H1 (cell line): ENCODE measurements around the gene FANCD2OS. TPM values are rescaled to one million over a fixed set of nuclear protein-coding genes. Genes with fewer than 3 reads are reported as not detected.

Experiments used
- CTCF ChIA-PET: fragments of 300-600 bp; sonication (Branson Sonifier 250); formaldehyde crosslinking; loops from one replicate; lab custom pipeline; 2021; ENCODE audit not compliant: partially characterized antibody; lab: Charles Lee
- POLR2A ChIA-PET: fragments of 300-600 bp; sonication (Branson Sonifier 250); formaldehyde crosslinking; loops from one replicate; lab custom pipeline; 2021; ENCODE audit warnings: inconsistent platforms; ENCODE audit not compliant: partially characterized antibody; lab: Charles Lee
- DNase-seq, 2 experiments: peaks; one replicate each; pipeline versions ENCODE4 v3.0.0 to v3.0.0-alpha.2; 2010 to 2022; ENCODE audit warnings: low spot score in 2 of 2, low read depth in 1 of 2, mixed read lengths in 1 of 2
- FAIRE-seq: peaks from 2 replicates; lab custom pipeline; 2011; peaks lifted over from hg19 to GRCh38; lab: Jason Lieb, UNC
- H2AFZ ChIP-seq: 2 replicates; pipeline ENCODE4 v1.8.1; 2012; ENCODE audit warnings: low read length, inconsistent platforms
- H2AK5ac ChIP-seq: 2 replicates; pipeline ENCODE4 v1.6.1; 2013; ENCODE audit warnings: low read depth, low read length
- H2BK120ac ChIP-seq: replicated peaks from 2 replicates; pipeline ENCODE3; 2013; ENCODE audit warnings: low read depth, low read length, inconsistent platforms
- H2BK12ac ChIP-seq: 2 replicates; pipeline ENCODE4 v1.6.1; 2013; ENCODE audit warnings: low read depth, low read length
- H2BK15ac ChIP-seq: 2 replicates; pipeline ENCODE4 v1.6.1; 2013; ENCODE audit warnings: low read length
- H2BK20ac ChIP-seq: 2 replicates; pipeline ENCODE4 v1.6.1; 2013; ENCODE audit warnings: low read length
- H2BK5ac ChIP-seq: 2 replicates; pipeline ENCODE4 v1.6.1; 2013; ENCODE audit warnings: low read depth, low read length
- H3K14ac ChIP-seq: 2 replicates; pipeline ENCODE4 v1.6.1; 2013; ENCODE audit warnings: inconsistent platforms; ENCODE audit not compliant: insufficient read length
- H3K18ac ChIP-seq: 2 replicates; pipeline ENCODE4 v1.6.1; 2013; ENCODE audit warnings: low read length; ENCODE audit errors: extremely low read depth
- H3K23ac ChIP-seq: 2 replicates; pipeline ENCODE4 v1.6.1; 2013; ENCODE audit warnings: inconsistent platforms; ENCODE audit not compliant: insufficient read length
- H3K23me2 ChIP-seq: 2 replicates; pipeline ENCODE4 v1.6.1; 2013; ENCODE audit warnings: low read depth, low read length
- H3K27ac ChIP-seq: 2 replicates; pipeline ENCODE4 v1.6.1; 2011; ENCODE audit warnings: low read depth, low read length, inconsistent platforms
- H3K27me3 ChIP-seq, 4 experiments: replicated peaks in 1 of 4; 1 replicate in 1 of 4; 2 replicates in 3 of 4; pipeline versions ENCODE4 v1.6.1 to v1.8.1; 2011 to 2013; ENCODE audit warnings: low read length in 3 of 4, mild to moderate bottlenecking in 3 of 4, inconsistent platforms in 2 of 4, mixed read lengths in 2 of 4, moderate library complexity in 1 of 4; ENCODE audit not compliant: control insufficient read depth in 3 of 4, insufficient read depth in 3 of 4; ENCODE audit errors: extremely low read depth in 1 of 4
- H3K36me3 ChIP-seq, 4 experiments: 2 replicates each; pipeline versions ENCODE4 v1.6.1 to v1.8.1; 2011 to 2013; ENCODE audit warnings: mild to moderate bottlenecking in 4 of 4, low read length in 3 of 4, moderate library complexity in 2 of 4, control low read depth in 1 of 4, inconsistent platforms in 1 of 4; ENCODE audit not compliant: insufficient read depth in 4 of 4, control insufficient read depth in 2 of 4
- H3K4ac ChIP-seq: replicated peaks from 2 replicates; pipeline ENCODE3; 2013; ENCODE audit warnings: low read length, low read depth, mixed read lengths, inconsistent platforms; ENCODE audit not compliant: insufficient read length
- H3K4me1 ChIP-seq, 4 experiments: replicated peaks in 1 of 4; 1 replicate in 1 of 4; 2 replicates in 3 of 4; pipeline versions ENCODE4 v1.6.1 to v1.8.1; 2011 to 2013; ENCODE audit warnings: low read length in 3 of 4, inconsistent platforms in 2 of 4, mixed read lengths in 1 of 4; ENCODE audit not compliant: insufficient read depth in 4 of 4, control insufficient read depth in 3 of 4
- H3K4me2 ChIP-seq, 2 experiments: 2 replicates each; pipeline versions ENCODE4 v1.6.1 to v1.8.1; 2011 to 2013; ENCODE audit warnings: low read depth in 2 of 2, low read length in 2 of 2, control low read depth in 1 of 2, inconsistent platforms in 1 of 2, mild to moderate bottlenecking in 1 of 2; ENCODE audit not compliant: insufficient read depth in 1 of 2
- H3K4me3 ChIP-seq, 4 experiments: fragments of 200-600, 300-600 bp in 1 of 4; sonication (generic), shearing (Covaris generic), sonication (Bioruptor Twin) in 1 of 4; 2 replicates each; pipeline versions ENCODE4 v1.5.1 to v1.8.1; 2011 to 2016; ENCODE audit warnings: low read length in 4 of 4, low read depth in 3 of 4, control low read depth in 2 of 4, inconsistent platforms in 2 of 4, mild to moderate bottlenecking in 2 of 4, mixed read lengths in 1 of 4, moderate library complexity in 1 of 4; ENCODE audit not compliant: insufficient read depth in 2 of 4; ENCODE audit errors: extremely low read depth in 1 of 4
- H3K56ac ChIP-seq: replicated peaks from 2 replicates; pipeline ENCODE3; 2013; ENCODE audit warnings: low read depth, mild to moderate bottlenecking, mixed read lengths, low read length, inconsistent platforms; ENCODE audit not compliant: insufficient read length
- H3K79me1 ChIP-seq: 2 replicates; pipeline ENCODE4 v1.6.1; 2013; ENCODE audit warnings: low read depth, low read length, control low read depth
- H3K79me2 ChIP-seq, 2 experiments: 2 replicates each; pipeline versions ENCODE4 v1.6.1 to v1.8.1; 2012 to 2013; ENCODE audit warnings: low read length in 2 of 2, mild to moderate bottlenecking in 2 of 2, inconsistent platforms in 1 of 2; ENCODE audit not compliant: insufficient read depth in 2 of 2, control insufficient read depth in 1 of 2
- H3K9ac ChIP-seq, 4 experiments: replicated peaks in 1 of 4; 1 replicate in 1 of 4; 2 replicates in 3 of 4; pipeline versions ENCODE4 v1.6.1 to v1.8.1; 2011 to 2013; ENCODE audit warnings: low read depth in 3 of 4, low read length in 3 of 4, control low read depth in 2 of 4, mild to moderate bottlenecking in 2 of 4, moderate library complexity in 2 of 4, inconsistent platforms in 1 of 4; ENCODE audit errors: extremely low read depth in 1 of 4
- H3K9me3 ChIP-seq, 2 experiments: 2 replicates each; pipeline versions ENCODE4 v1.6.1 to v1.8.1; 2012 to 2013; ENCODE audit warnings: mild to moderate bottlenecking in 2 of 2, moderate library complexity in 2 of 2, control low read depth in 1 of 2, inconsistent platforms in 1 of 2, low read depth in 1 of 2, low read length in 1 of 2, mixed read lengths in 1 of 2; ENCODE audit not compliant: insufficient read depth in 2 of 2
- H4K20me1 ChIP-seq, 2 experiments: replicated peaks in 1 of 2; 2 replicates each; pipeline versions ENCODE3 to v1.8.1; 2011 to 2013; ENCODE audit warnings: inconsistent platforms in 2 of 2, low read length in 2 of 2, mild to moderate bottlenecking in 1 of 2; ENCODE audit not compliant: insufficient read depth in 2 of 2, control insufficient read depth in 1 of 2
- H4K5ac ChIP-seq: 2 replicates; pipeline ENCODE4 v1.6.1; 2013; ENCODE audit warnings: low read length, low read depth, mixed read lengths, inconsistent platforms; ENCODE audit not compliant: insufficient read length
- H4K8ac ChIP-seq: 2 replicates; pipeline ENCODE4 v1.8.0; 2013; ENCODE audit warnings: mild to moderate bottlenecking, moderate library complexity, low read length, inconsistent platforms; ENCODE audit not compliant: insufficient read depth; ENCODE audit errors: extremely low read depth
- H4K91ac ChIP-seq: replicated peaks from 2 replicates; pipeline ENCODE3; 2013; ENCODE audit warnings: low read length, mixed read lengths, inconsistent platforms; ENCODE audit not compliant: insufficient read length
- GABPA ChIP-seq: IDR thresholded peaks from 2 replicates; pipeline ENCODE4 v1.6.1; 2011; ENCODE audit warnings: mild to moderate bottlenecking, low read length, moderate library complexity, borderline replicate concordance; ENCODE audit not compliant: insufficient read depth
- JUN ChIP-seq: IDR thresholded peaks from 2 replicates; pipeline ENCODE4 v1.6.1; 2011; ENCODE audit warnings: low read depth, mild to moderate bottlenecking, improper control_type of control experiment, low read length
- KDM4A ChIP-seq: IDR thresholded peaks from one replicate; pipeline ENCODE4 v1.7.1; 2012; ENCODE audit warnings: low read depth, mild to moderate bottlenecking, moderate library complexity, low read length, inconsistent platforms; ENCODE audit not compliant: severe bottlenecking
- RBBP5 ChIP-seq: IDR thresholded peaks from 2 replicates; pipeline ENCODE4 v1.7.1; 2012; ENCODE audit warnings: low read depth, mild to moderate bottlenecking, inconsistent platforms, low read length, moderate library complexity, borderline replicate concordance
- SP1 ChIP-seq: IDR thresholded peaks from 2 replicates; pipeline ENCODE4 v1.6.1; 2011; ENCODE audit warnings: low read depth, low read length
- YY1 ChIP-seq: IDR thresholded peaks from 2 replicates; pipeline ENCODE4 v1.6.1; 2011; ENCODE audit warnings: low read depth, mild to moderate bottlenecking, low read length
- WGBS, 2 experiments: shearing (Covaris generic) in 1 of 2; methylation state at CpG; one replicate each; pipeline versions ENCODE4 v1.1.6 to v1.1.7; 2013 to 2015; ENCODE audit warnings: low lambda C conversion rate in 2 of 2, mixed read lengths in 2 of 2, inconsistent platforms in 1 of 2, low coverage in 1 of 2, missing lambda C conversion rate in 1 of 2; ENCODE audit not compliant: insufficient replicate concordance in 2 of 2, insufficient coverage in 1 of 2, insufficient read length in 1 of 2; ENCODE audit errors: extremely low coverage in 1 of 2, missing lambda C conversion rate in 1 of 2; 5-methylcytosine and 5-hydroxymethylcytosine counted together
- polyA plus RNA-seq, 7 experiments: library from polyadenylated mRNA; depleted of rRNA in 3 of 7; stranded (reverse) in 5 of 7; unstranded in 2 of 7; fragments of >200 nt in 5 of 7; fragments of 200-250 nt in 2 of 7; gene quantifications; 1 replicate in 5 of 7; 2 replicates in 1 of 7; 4 replicates in 1 of 7; pipeline versions ENCODE4 v1.2.1 to v1.2.3, GENCODE V29; 2011 to 2013; ENCODE audit warnings: missing spikeins in 2 of 7, mixed read lengths in 2 of 7
- total RNA-seq: library from RNA; stranded (reverse); fragmentation: NEBNext Ultra II Directional; extraction: Animal tissue kit (Norgen Biotek cat#: 25700); gene quantifications from 2 replicates; pipeline ENCODE4 v1.2.1, GENCODE V29; 2021

The FANCD2OS gene
- total and polyA plus RNA-seq, 2 of the 8 experiments (the other 6 are each of a cell fraction or from before 2014, with no cell fraction given) = not detected

- no peak overlapping the region for H3K4me3 ChIP-seq
- H2AK5ac ChIP-seq = no peak overlapping the region
- no peaks in the 10 kb centered on the region for H3K27me3 ChIP-seq
- H4K5ac ChIP-seq = no peak overlapping the region
- no peak overlapping the region for H3K27ac ChIP-seq
- H3K4ac ChIP-seq = no peak overlapping the region
- peaks cover 7 to 42% (median 33%) of the 10 kb centered on the region in 4 experiments for H3K36me3 ChIP-seq
- H4K20me1 ChIP-seq = peaks cover 0 to 2% of the 10 kb centered on the region in 2 experiments
- WGBS, 2 experiments = 95% methylated on average over 5 of the region's 5 CpGs; no CpG with 5 or more reads in 1 of the 2 experiments
- no peak overlapping the region for H3K18ac ChIP-seq
- H3K4me2 ChIP-seq = no peak overlapping the region
- H3K56ac ChIP-seq = no peak overlapping the region
- H2BK5ac ChIP-seq = no peak overlapping the region
- no peak overlapping the region for H2BK15ac ChIP-seq
- CTCF ChIA-PET = interaction anchor here (0.5 to 1.2 kb wide), 3 partner anchors 12 to 61 kb away, joined by 3 to 4 read pairs (median 3); no protein-coding TSS in a partner anchor
- POLR2A ChIA-PET = no interaction called here
- FAIRE-seq (no peak), DNase-seq (no peak)
- H3K14ac ChIP-seq = no peak overlapping the region
- H2BK120ac ChIP-seq = no peak overlapping the region
- no peaks in the 10 kb centered on the region for H3K79me2 ChIP-seq
- no peaks in the 10 kb centered on the region for H3K4me1 ChIP-seq
- no peak overlapping the region for H2BK20ac ChIP-seq
- no peaks in the 10 kb centered on the region for H3K23me2 ChIP-seq
- H2AFZ ChIP-seq = no peak overlapping the region
- no peaks in the 10 kb centered on the region for H3K9me3 ChIP-seq
- no peak overlapping the region for H4K8ac ChIP-seq
- no peak overlapping the region for H2BK12ac ChIP-seq
- no peak overlapping the region for H3K9ac ChIP-seq
- no peak overlapping the region for H3K23ac ChIP-seq
- no peaks in the 10 kb centered on the region for H3K79me1 ChIP-seq
- no peak overlapping the region for H4K91ac ChIP-seq
- no peak for TF ChIP-seq RBBP5
- no peak for TF ChIP-seq YY1
- TF ChIP-seq GABPA = no peak
- no peak for TF ChIP-seq SP1
- no peak for TF ChIP-seq KDM4A
- no peak for TF ChIP-seq JUN
- TF ChIP-seq, all 59 proteins: peak for 0
Observed at GRCh38 chr3:10099041-10099440, 9.0 kb downstream of the FANCD2OS start.
